GM23338 (cell line): ENCODE measurements around the gene DOCK10. TPM values are rescaled to one million over a fixed set of nuclear protein-coding genes. Genes with fewer than 3 reads are reported as not detected.

Experiments used
- ATAC-seq: fragments of 200-7000 bp; cut with Tn5 transposase; 3 replicates; pipeline ENCODE4 v1.9.1; 2020
- DNase-seq: peaks from one replicate; pipeline ENCODE4 v3.0.0-alpha.2; 2015; ENCODE audit warnings: low spot score
- H2AFZ ChIP-seq: fragments of 200-600 bp; sonication (generic); 2 replicates; pipeline ENCODE4 v1.8.0; 2016; ENCODE audit warnings: antibody characterized with exemption, mild to moderate bottlenecking, moderate library complexity
- H3F3A ChIP-seq: fragments of 200-600 bp; sonication (generic); replicated peaks from 2 replicates; pipeline ENCODE4 v1.8.0; 2017; ENCODE audit warnings: antibody characterized with exemption, mixed run types, low read depth
- H3K27ac ChIP-seq: fragments of 200-600 bp; sonication (generic); 2 replicates; pipeline ENCODE4 v1.6.1; 2016; ENCODE audit warnings: low read depth
- H3K27me3 ChIP-seq: fragments of 200-600 bp; sonication (generic); 2 replicates; pipeline ENCODE4 v1.8.0; 2016; ENCODE audit warnings: mild to moderate bottlenecking, mixed run types, moderate library complexity; ENCODE audit not compliant: insufficient read depth
- H3K36me3 ChIP-seq: fragments of 200-600 bp; sonication (generic); 2 replicates; pipeline ENCODE4 v1.8.0; 2016; ENCODE audit warnings: mild to moderate bottlenecking; ENCODE audit not compliant: insufficient read depth
- H3K4me1 ChIP-seq: fragments of 200-600 bp; sonication (generic); 2 replicates; pipeline ENCODE4 v1.8.0; 2016; ENCODE audit warnings: mild to moderate bottlenecking, moderate library complexity; ENCODE audit not compliant: insufficient read depth
- H3K4me2 ChIP-seq: fragments of 200-600 bp; sonication (generic); 2 replicates; pipeline ENCODE4 v1.7.1; 2017; ENCODE audit warnings: mixed run types
- H3K4me3 ChIP-seq: fragments of 200-600 bp; sonication (generic); 2 replicates; pipeline ENCODE4 v1.6.1; 2016; ENCODE audit warnings: mixed run types
- H3K79me2 ChIP-seq: fragments of 200-600 bp; sonication (generic); replicated peaks from 2 replicates; pipeline ENCODE4 v1.8.0; 2017; ENCODE audit warnings: mild to moderate bottlenecking; ENCODE audit not compliant: insufficient read depth
- H3K9me2 ChIP-seq: fragments of 200-600 bp; sonication (generic); 2 replicates; pipeline ENCODE4 v1.8.0; 2017; ENCODE audit not compliant: insufficient read depth
- H4K20me1 ChIP-seq: fragments of 200-600 bp; sonication (generic); replicated peaks from 2 replicates; pipeline ENCODE4 v1.8.0; 2017; ENCODE audit warnings: mild to moderate bottlenecking; ENCODE audit not compliant: insufficient read depth
- H3K27ac Mint-ChIP-seq: 2 replicates; pipeline ENCODE4 v1.8.0; 2020; ENCODE audit warnings: inconsistent platforms, mild to moderate bottlenecking, moderate library complexity, mixed read lengths
- H3K27me3 Mint-ChIP-seq: 3 replicates; pipeline ENCODE4 v1.8.0; 2022; ENCODE audit warnings: low read depth, mild to moderate bottlenecking, moderate library complexity, mixed read lengths, inconsistent platforms; ENCODE audit not compliant: insufficient read depth, poor library complexity
- H3K36me3 Mint-ChIP-seq: 3 replicates; pipeline ENCODE4 v1.8.0; 2021; ENCODE audit warnings: low read depth, mild to moderate bottlenecking, inconsistent platforms, moderate library complexity, mixed read lengths
- H3K4me1 Mint-ChIP-seq: 3 replicates; pipeline ENCODE4 v1.8.0; 2020; ENCODE audit warnings: mild to moderate bottlenecking, inconsistent platforms, mixed read lengths
- H3K4me3 Mint-ChIP-seq: 3 replicates; pipeline ENCODE4 v1.8.0; 2021; ENCODE audit warnings: moderate library complexity, mild to moderate bottlenecking, inconsistent platforms, mixed read lengths
- H3K9me3 Mint-ChIP-seq: 3 replicates; pipeline ENCODE4 v1.8.0; 2020; ENCODE audit warnings: moderate library complexity, mild to moderate bottlenecking, inconsistent platforms, mixed read lengths
- ETS1 ChIP-seq: IDR thresholded peaks from 2 replicates; pipeline ENCODE4 v1.6.1; 2016; ENCODE audit warnings: antibody characterized with exemption
- EZH2 ChIP-seq: fragments of 200-600 bp; sonication (generic); IDR thresholded peaks from one replicate; pipeline ENCODE4 v1.8.0; 2017; ENCODE audit warnings: antibody characterized with exemption, mild to moderate bottlenecking, low read depth; ENCODE audit not compliant: unreplicated experiment
- EZH2phosphoT487 ChIP-seq: fragments of 200-600 bp; sonication (generic); IDR thresholded peaks from one replicate; pipeline ENCODE4 v1.8.1; 2018; ENCODE audit warnings: antibody characterized with exemption; ENCODE audit not compliant: unreplicated experiment
- JUNB ChIP-seq: IDR thresholded peaks from one replicate; pipeline ENCODE4 v1.6.1; 2016; ENCODE audit warnings: antibody characterized with exemption; ENCODE audit not compliant: unreplicated experiment
- NANOG ChIP-seq: IDR thresholded peaks from 2 replicates; pipeline ENCODE4 v1.6.1; 2016; ENCODE audit warnings: antibody characterized with exemption, borderline replicate concordance
- POLR2AphosphoS5 ChIP-seq: IDR thresholded peaks from 2 replicates; pipeline ENCODE4 v1.6.1; 2016; ENCODE audit warnings: antibody characterized with exemption, low read depth
- REST ChIP-seq: IDR thresholded peaks from one replicate; pipeline ENCODE4 v1.6.1; 2018; ENCODE audit warnings: antibody characterized with exemption; ENCODE audit not compliant: unreplicated experiment
- polyA plus RNA-seq: library from polyadenylated mRNA; unstranded; fragments of >200 nt; fragmentation: Nextera tagmentation; extraction: Ambion mirVana; gene quantifications from 2 replicates; pipeline ENCODE4 v1.2.1, GENCODE V29; 2016
- total RNA-seq: library from RNA; depleted of rRNA; stranded (reverse); fragments of >200 nt; shearing (Covaris generic); gene quantifications from 2 replicates; pipeline ENCODE4 v1.2.3, GENCODE V29; 2014

Gene DOCK10
- total and polyA plus RNA-seq, 2 experiments from 2014 or later: 1.0 to 1.7 TPM

GRCh38 chr2:224817676-224818075 is 224.6 kb downstream of the DOCK10 start:
- H3K4me3 ChIP-seq: no peak overlapping the region
- H3K36me3 ChIP-seq: no peaks in the 10 kb centered on the region
- Mint-ChIP-seq H3K27ac (0 out of 2 replicates have a peak overlapping the region, but pooled peaks have one; percentile 11), H3K36me3 (no peaks in the 10 kb centered on the region), H3K4me1 (peaks cover 5% of the 10 kb centered on the region; the same call in 2 of the 3 replicates), H3K9me3 (no peaks in the 10 kb centered on the region; the same call in 1 of the 3 replicates), H3K4me3 (no peak overlapping the region), H3K27me3 (no peaks in the 10 kb centered on the region)
- no peak overlapping the region for H3K4me2 ChIP-seq
- H3K79me2 ChIP-seq: no peaks in the 10 kb centered on the region
- H3K27ac ChIP-seq: no peak overlapping the region
- no peaks in the 10 kb centered on the region for H3K9me2 ChIP-seq
- TF ChIP-seq NANOG: no peak
- TF ChIP-seq POLR2AphosphoS5: no peak
- H2AFZ ChIP-seq: peak overlapping the region; percentile 20; the same call in 1 of the 2 replicates
- ATAC-seq (no peak), DNase-seq (no peak)
- no peaks in the 10 kb centered on the region for H4K20me1 ChIP-seq
- H3K4me1 ChIP-seq: no peaks in the 10 kb centered on the region; the same call in 1 of the 2 replicates
- no peaks in the 10 kb centered on the region for H3F3A ChIP-seq
- no peaks in the 10 kb centered on the region for H3K27me3 ChIP-seq

GRCh38 chr2:224816816-224817215 is 225.5 kb downstream of the DOCK10 start:
- Mint-ChIP-seq H3K27me3 (no peaks in the 10 kb centered on the region), H3K36me3 (no peaks in the 10 kb centered on the region)
- no peaks in the 10 kb centered on the region for H3F3A ChIP-seq

More at GRCh38 chr2:224816816-224817215, 225.5 kb downstream of the DOCK10 start:
- H3K9me3 Mint-ChIP-seq: peaks cover 3% of the 10 kb centered on the region; the same call in 2 of the 3 replicates
- no peaks in the 10 kb centered on the region for H3K79me2 ChIP-seq
- no peaks in the 10 kb centered on the region for H3K9me2 ChIP-seq
- no peaks in the 10 kb centered on the region for H3K36me3 ChIP-seq
- no peak overlapping the region for H3K4me3 ChIP-seq
- no peak for ATAC-seq
- TF ChIP-seq JUNB (no peak), EZH2phosphoT487 (no peak), EZH2 (no peak), POLR2AphosphoS5 (no peak), REST (no peak), ETS1 (no peak)
- H3K27me3 ChIP-seq: no peaks in the 10 kb centered on the region
- H3K27ac Mint-ChIP-seq: no peak overlapping the region
- DNase-seq: peak; percentile 3
- H3K4me2 ChIP-seq: no peak overlapping the region
- H3K27ac ChIP-seq: no peak overlapping the region
- H2AFZ ChIP-seq: no peak overlapping the region
- no peak overlapping the region for H3K4me3 Mint-ChIP-seq
- no peaks in the 10 kb centered on the region for H4K20me1 ChIP-seq
- peaks cover 5% of the 10 kb centered on the region; the same call in 2 of the 3 replicates for H3K4me1 Mint-ChIP-seq
- H3K4me1 ChIP-seq: no peaks in the 10 kb centered on the region; the same call in 1 of the 2 replicates
